Liver (tissue), 9 donors: ENCODE results near the gene ARHGAP27. TPM values are rescaled to one million over a fixed set of nuclear protein-coding genes. Genes with fewer than 3 reads are reported as not detected.

Experiments
- DNase-seq: peaks from one replicate; pipeline ENCODE4 v3.0.0-alpha.2; 2017; ENCODE audit warnings: low spot score
- H3K27ac ChIP-seq, 2 donors: one replicate each; pipeline ENCODE4 v1.7.0; 2013; ENCODE audit warnings: inconsistent platforms in 2 of 2, low read length in 2 of 2, control low read depth in 1 of 2, low read depth in 1 of 2, mild to moderate bottlenecking in 1 of 2
- H3K27me3 ChIP-seq, 4 donors: one replicate each; pipeline versions ENCODE4 v1.6.1 to v1.7.0; 2013; ENCODE audit warnings: low read length in 3 of 4, inconsistent platforms in 1 of 4, mild to moderate bottlenecking in 1 of 4, moderate library complexity in 1 of 4; ENCODE audit not compliant: control insufficient read depth in 4 of 4, insufficient read depth in 4 of 4
- H3K36me3 ChIP-seq, 4 donors: one replicate each; pipeline versions ENCODE4 v1.6.1 to v1.7.0; 2013; ENCODE audit warnings: low read length in 3 of 4, mild to moderate bottlenecking in 3 of 4, low read depth in 1 of 4, moderate library complexity in 1 of 4; ENCODE audit not compliant: control insufficient read depth in 4 of 4, insufficient read depth in 3 of 4
- H3K4me1 ChIP-seq, 4 donors: one replicate each; pipeline versions ENCODE4 v1.6.1 to v1.7.0; 2013; ENCODE audit warnings: low read length in 3 of 4, mild to moderate bottlenecking in 3 of 4, moderate library complexity in 1 of 4; ENCODE audit not compliant: control insufficient read depth in 4 of 4, insufficient read depth in 4 of 4
- H3K4me3 ChIP-seq, 3 donors: one replicate each; pipeline versions ENCODE4 v1.6.1 to v1.7.0; 2013; ENCODE audit warnings: low read length in 3 of 3, control low read depth in 1 of 3, low read depth in 1 of 3, mild to moderate bottlenecking in 1 of 3
- H3K9ac ChIP-seq, 2 donors: one replicate each; pipeline ENCODE4 v1.7.0; 2013; ENCODE audit warnings: low read length in 2 of 2, mild to moderate bottlenecking in 2 of 2, moderate library complexity in 2 of 2, control low read depth in 1 of 2, low read depth in 1 of 2
- H3K9me3 ChIP-seq, 4 donors: one replicate each; pipeline versions ENCODE4 v1.6.1 to v1.7.0; 2013; ENCODE audit warnings: low read length in 3 of 4; ENCODE audit not compliant: control insufficient read depth in 4 of 4
- ATF3 ChIP-seq: IDR thresholded peaks from 2 replicates; pipeline ENCODE4 v1.6.1; 2016; ENCODE audit warnings: antibody characterized with exemption
- CTCF ChIP-seq: fragments of 150-350 bp; IDR thresholded peaks from 2 replicates; pipeline ENCODE4 v1.5.1; 2017; ENCODE audit warnings: improper control_type of control experiment, low read depth, low read length; ENCODE audit not compliant: missing input control
- EGR1 ChIP-seq, 2 donors: IDR thresholded peaks; 2 replicates each; pipeline ENCODE4 v1.6.1; 2016 to 2018; ENCODE audit warnings: antibody characterized with exemption in 2 of 2, low read depth in 2 of 2
- FOXA1 ChIP-seq: IDR thresholded peaks from 2 replicates; pipeline ENCODE4 v1.6.1; 2016; ENCODE audit warnings: antibody characterized with exemption
- FOXA2 ChIP-seq: IDR thresholded peaks from 2 replicates; pipeline ENCODE4 v1.6.1; 2016; ENCODE audit warnings: antibody characterized with exemption
- GABPA ChIP-seq, 2 donors: IDR thresholded peaks in 1 of 2; conservative IDR thresholded peaks in 1 of 2; 2 replicates each; pipeline ENCODE4 v1.6.1; 2016; ENCODE audit warnings: antibody characterized with exemption in 2 of 2, mild to moderate bottlenecking in 1 of 2, moderate library complexity in 1 of 2
- HNF4A ChIP-seq, 2 donors: conservative IDR thresholded peaks; 2 replicates each; pipeline ENCODE4 v1.6.1; 2016; ENCODE audit warnings: antibody characterized with exemption in 2 of 2, mild to moderate bottlenecking in 2 of 2
- HNF4G ChIP-seq: IDR thresholded peaks from 2 replicates; pipeline ENCODE4 v1.6.1; 2016; ENCODE audit warnings: antibody characterized with exemption
- JUND ChIP-seq, 2 donors: IDR thresholded peaks; 2 replicates each; pipeline ENCODE4 v1.6.1; 2016; ENCODE audit warnings: antibody characterized with exemption in 2 of 2
- MAX ChIP-seq: IDR thresholded peaks from 2 replicates; pipeline ENCODE4 v1.6.1; 2016; ENCODE audit warnings: antibody characterized with exemption
- NR2F2 ChIP-seq: IDR thresholded peaks from 2 replicates; pipeline ENCODE4 v1.6.1; 2016; ENCODE audit warnings: antibody characterized with exemption
- RAD21 ChIP-seq, 2 donors: IDR thresholded peaks; 2 replicates each; pipeline ENCODE4 v1.6.1; 2016; ENCODE audit warnings: antibody characterized with exemption in 2 of 2, mild to moderate bottlenecking in 2 of 2
- REST ChIP-seq: IDR thresholded peaks from 2 replicates; pipeline ENCODE4 v1.6.1; 2016; ENCODE audit warnings: antibody characterized with exemption, mild to moderate bottlenecking
- RXRA ChIP-seq, 2 donors: IDR thresholded peaks; 2 replicates each; pipeline ENCODE4 v1.6.1; 2017 to 2018; ENCODE audit warnings: antibody characterized with exemption in 2 of 2, mild to moderate bottlenecking in 1 of 2
- SP1 ChIP-seq: IDR thresholded peaks from 2 replicates; pipeline ENCODE4 v1.6.1; 2018; ENCODE audit warnings: antibody characterized with exemption, mild to moderate bottlenecking
- YY1 ChIP-seq: IDR thresholded peaks from 2 replicates; pipeline ENCODE4 v1.6.1; 2016; ENCODE audit warnings: antibody characterized with exemption, mild to moderate bottlenecking
- ZBTB33 ChIP-seq: IDR thresholded peaks from 2 replicates; pipeline ENCODE4 v1.6.1; 2016; ENCODE audit warnings: antibody characterized with exemption
- WGBS: extraction: QIAGEN DNeasy Blood & Tissue Kit; methylation state at CpG from one replicate; pipeline ENCODE4 v1.1.7; 2013; 5-methylcytosine and 5-hydroxymethylcytosine counted together
- polyA plus RNA-seq, 2 donors: library from polyadenylated mRNA; stranded (reverse) in 1 of 2; unstranded in 1 of 2; fragments of 200-250 nt in 1 of 2; fragments of >200 nt in 1 of 2; fragmentation: Nextera tagmentation in 1 of 2; extraction: Ambion mirVana in 1 of 2; gene quantifications; one replicate each; pipeline versions ENCODE4 v1.2.1 to v1.2.3, GENCODE V29; 2013 to 2015
- total RNA-seq, 2 donors: library from RNA; depleted of rRNA; stranded (reverse); fragments of >200 nt; gene quantifications; one replicate each; pipeline ENCODE4 v1.2.3, GENCODE V29; 2014
- donor health status: healthy.
- donor health status: healthy.
- donor health status: healthy.
- donor health status: healthy.
- donor health status: healthy.

Gene ARHGAP27
- total and polyA plus RNA-seq, 4 donors: 1.8 to 10.9 (median 7.8) TPM

GRCh38 chr17:45403906-45404490, 28.7 kb downstream of the ARHGAP27 start:
- no peak for TF ChIP-seq NR2F2
- TF ChIP-seq FOXA1: no peak
- TF ChIP-seq SP1: no peak
- no peak for TF ChIP-seq ATF3
- TF ChIP-seq RXRA (IDR thresholded peaks at IDR 0.05): no peak
- no peak for TF ChIP-seq FOXA2
- no peak for TF ChIP-seq HNF4A (conservative IDR thresholded peaks at IDR 0.05)
- no peak for TF ChIP-seq CTCF
- TF ChIP-seq JUND (IDR thresholded peaks at IDR 0.05): no peak
- TF ChIP-seq HNF4G: no peak
- no peak for TF ChIP-seq MAX
- no peak for TF ChIP-seq ZBTB33
- no peak for TF ChIP-seq YY1
- TF ChIP-seq EGR1 (IDR thresholded peaks at IDR 0.05; ENCODE audit: low read depth in 2 of 2): no peak
- TF ChIP-seq RAD21 (IDR thresholded peaks at IDR 0.05): no peak
- TF ChIP-seq REST: no peak
- no peak for TF ChIP-seq GABPA (IDR thresholded peaks at IDR 0.05 in 1 of 2, conservative IDR thresholded peaks at IDR 0.05 in 1 of 2)
- WGBS: 95% methylated on average over 10 of the region's 10 CpGs
- Histone ChIP-seq H3K36me3 (peaks cover 0 to 7% (median 5%) of the 10 kb centered on the region in 4 donors), H3K4me3 (no peak overlapping the region), H3K9me3 (no peaks in the 10 kb centered on the region), H3K4me1 (peaks cover 0 to 3% (median 0%) of the 10 kb centered on the region in 4 donors), H3K9ac (no peak overlapping the region), H3K27me3 (no peaks in the 10 kb centered on the region), H3K27ac (no peak overlapping the region)
- no peak for DNase-seq
